Measurements from ENCODE around the gene SASH1.
"Not testable (repeated sequence)": the region's sequence is repeated elsewhere in the genome, so short reads cannot be mapped to it uniquely, and the experiment has no call there.

Gene SASH1

DNA sequence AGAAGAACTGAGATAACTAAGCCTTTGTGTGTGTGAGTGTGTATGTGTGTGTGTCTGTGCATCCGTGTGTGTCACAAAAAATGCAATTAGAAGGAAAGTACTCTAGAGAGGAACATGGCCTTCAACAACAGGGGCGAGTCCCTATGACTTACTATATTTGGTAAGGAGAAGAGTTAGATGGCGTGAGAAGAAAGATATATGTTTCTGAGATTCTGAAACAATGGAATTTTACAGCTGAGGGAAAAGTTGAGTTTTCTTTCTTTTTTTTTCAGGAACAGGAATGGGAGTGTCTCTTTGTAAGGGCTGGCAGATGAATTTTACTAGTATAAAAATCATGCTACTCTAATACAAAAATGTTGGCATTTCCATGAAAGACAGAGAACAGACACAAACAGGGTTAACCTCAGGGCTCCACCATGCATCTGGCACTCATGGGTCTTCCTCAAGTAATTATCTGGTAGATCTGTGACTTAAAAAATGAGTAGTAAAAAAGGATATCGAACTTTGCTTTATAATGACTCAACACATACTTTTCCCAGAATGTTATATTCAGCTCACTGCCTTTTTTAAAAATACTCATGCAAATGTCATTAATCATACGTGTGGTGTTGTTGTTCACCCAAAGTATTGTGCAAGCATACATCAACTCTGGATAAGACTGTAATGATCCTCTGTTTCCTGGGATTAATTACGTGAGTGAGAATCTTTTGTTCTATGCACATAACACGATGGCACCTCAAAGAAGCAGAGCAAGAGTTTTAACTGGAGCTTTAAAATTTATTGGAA lies 12.8 kb upstream of the SASH1 start:
- DNase-seq: no peak

DNA sequence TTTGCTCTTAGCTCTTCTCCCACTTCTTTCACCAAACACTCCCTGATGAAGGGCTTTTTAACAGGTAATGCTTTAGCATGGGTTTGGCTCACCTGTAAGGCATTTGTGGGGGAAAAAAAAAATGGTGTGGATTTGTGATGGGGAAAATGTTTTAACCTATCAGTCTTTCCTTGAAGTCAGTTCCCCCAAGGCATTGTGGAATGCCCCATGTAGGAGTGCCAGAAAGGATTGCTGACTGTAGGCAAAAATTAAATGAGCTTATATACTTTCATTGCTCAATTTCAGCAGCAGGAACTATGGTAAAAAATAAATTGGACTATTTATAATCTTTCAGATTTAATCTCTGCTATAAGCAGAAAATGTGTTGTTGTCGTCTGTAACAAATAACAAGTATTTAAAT lies 10.6 kb upstream of the SASH1 start:
- no peak for DNase-seq

DNA sequence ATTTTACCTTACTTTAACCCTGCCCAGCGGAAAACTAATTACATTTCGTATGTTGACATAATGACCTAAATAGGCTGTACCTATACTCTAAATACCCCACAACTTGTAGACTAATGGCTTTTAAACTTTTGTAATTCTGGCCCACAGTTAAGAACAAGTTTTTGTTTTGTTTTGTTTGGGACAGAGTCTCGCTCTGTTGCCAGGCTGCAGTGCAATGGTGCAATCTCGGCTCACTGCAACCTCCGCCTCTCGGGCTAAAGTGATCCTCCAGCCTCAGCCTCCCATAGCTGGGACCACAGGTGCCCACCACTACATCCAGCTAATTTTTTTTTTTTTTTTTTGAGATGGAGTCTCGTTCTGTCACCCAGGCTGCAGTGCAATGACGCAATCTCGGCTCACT lies 5.7 kb upstream of the SASH1 start:
- no peak for DNase-seq

DNA sequence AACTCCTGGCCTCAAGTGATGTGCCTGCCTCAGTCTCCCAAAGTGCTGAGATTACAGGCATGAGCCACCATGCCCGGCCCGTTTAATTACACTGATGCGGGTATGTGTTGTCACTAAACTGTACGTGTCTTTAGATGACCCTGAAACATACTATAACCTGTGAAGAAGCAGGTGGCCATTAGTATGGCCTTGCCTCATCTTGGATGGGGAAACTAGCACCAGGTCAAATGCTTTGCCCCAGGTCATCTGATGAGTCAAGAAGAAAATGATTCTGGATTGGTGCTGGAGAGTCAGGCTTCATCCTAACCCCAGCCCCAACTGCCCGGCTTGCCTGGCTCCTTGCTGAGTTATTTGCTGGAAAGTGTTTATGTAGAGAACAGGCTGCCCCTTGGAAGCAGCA lies 2.9 kb upstream of the SASH1 start:
- no peak for DNase-seq

DNA sequence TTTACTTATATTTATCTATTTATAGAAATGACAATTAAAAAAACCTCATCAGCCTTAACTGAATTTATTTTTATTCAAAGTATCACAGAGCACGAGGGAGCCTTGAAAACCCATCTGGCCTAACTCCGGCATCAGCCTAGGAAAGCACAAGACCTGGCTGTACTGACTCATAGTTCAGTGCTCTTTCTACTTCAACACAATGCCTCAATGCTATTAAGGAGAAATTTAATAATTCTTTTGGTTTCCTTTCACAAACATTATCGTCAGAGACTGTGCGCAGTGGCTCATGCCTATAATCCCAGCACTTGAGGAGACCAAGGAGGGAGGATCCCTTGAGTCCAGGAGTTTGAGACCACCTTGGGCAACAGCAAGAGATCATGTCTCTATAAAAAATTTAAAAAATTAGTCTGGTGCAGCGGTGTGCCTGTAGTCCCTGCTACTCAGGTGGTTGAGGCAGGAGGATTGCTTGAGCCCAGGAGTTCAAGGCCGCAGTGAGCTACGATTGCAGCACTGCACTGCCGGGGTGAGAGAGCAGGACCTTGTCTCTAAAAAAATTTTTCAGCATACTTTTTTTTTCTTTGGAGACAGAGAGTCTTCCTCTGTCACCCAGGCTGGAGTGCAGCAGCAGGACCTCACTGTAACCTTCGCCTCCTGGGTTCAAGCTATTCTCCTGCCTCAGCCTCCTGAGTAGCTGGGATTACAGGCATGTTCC lies 1.9 kb upstream of the SASH1 start:
- no peak for DNase-seq

DNA sequence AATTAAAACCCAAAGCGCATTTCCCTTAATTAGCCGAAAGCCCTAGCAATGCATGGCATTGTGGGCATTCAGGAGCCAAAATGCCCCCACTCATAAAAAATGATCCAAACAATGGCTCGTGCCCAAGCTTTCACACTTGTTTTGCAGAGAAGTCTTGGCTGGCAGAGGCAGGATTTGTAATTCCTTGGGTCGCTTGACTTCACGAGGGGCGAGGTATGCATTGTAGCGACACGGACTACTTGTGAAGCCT lies 613 bp upstream of the SASH1 start:
- DNase-seq: no peak

DNA sequence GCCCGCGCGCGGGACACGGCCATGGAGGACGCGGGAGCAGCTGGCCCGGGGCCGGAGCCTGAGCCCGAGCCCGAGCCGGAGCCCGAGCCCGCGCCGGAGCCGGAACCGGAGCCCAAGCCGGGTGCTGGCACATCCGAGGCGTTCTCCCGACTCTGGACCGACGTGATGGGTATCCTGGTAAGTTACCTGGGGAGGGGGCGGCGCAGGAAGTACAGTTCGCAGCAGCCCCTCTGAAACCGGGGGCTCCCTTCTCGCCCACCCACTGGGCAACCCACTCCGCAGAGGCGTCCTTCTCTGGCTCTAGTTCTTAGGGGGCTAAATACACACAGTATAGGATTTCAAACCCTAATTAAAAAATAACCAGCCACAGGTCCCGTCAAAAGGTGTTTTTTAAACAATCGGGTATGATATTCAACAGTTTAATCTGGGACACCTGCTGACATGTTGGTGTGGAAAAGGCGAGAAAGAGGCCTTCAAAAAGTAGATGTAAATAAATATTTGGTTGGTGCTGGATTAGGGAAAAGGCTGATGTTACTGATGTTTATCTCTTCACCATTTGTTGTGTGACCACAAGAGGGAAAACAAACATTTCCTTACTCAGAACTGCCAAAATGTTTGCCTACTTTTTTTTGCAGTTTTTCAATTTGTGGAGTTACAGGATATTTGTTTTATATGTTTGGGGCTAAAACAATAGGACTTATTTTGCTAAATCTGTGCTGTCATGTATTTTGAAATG lies 577 bp downstream of the SASH1 start:
- no peak for DNase-seq

DNA sequence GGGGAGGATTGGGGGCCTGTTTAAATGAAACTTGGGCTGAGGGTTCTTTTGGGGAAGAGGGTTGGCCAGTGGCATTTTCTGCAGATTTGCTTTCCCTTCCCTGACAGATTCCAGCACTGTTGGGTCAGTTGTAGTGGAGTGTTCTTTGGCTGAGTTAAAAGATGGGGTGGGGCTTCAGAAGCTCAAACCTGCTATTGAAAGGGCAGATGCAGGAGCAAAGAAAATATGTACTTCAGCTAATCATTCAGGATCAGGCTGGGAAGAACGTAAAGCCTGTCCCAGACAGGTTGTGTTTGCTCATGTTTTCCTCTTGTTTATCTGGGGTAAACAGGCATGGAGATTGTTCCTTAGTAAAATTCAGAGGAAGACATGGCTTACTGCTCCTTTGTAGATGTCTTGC lies 2.5 kb downstream of the SASH1 start:
- DNase-seq: no peak

DNA sequence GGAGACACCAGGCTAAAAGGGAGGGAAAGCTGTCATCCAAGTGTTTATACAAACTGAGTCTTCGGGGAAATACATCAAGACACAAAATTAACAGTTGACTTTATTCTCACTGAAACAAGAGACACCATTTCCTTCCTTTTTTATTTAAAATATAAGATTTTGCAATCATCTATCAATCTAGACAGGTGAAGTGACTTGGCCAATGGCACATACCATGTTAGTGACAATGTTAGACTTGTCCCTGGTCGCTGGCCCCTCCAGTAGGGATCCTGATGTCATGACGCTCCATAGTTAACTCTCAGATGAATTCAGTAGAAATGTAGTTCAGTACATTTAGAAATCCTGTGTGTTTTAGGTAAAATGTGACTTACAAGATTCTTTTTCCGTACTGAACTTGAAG lies 2.9 kb downstream of the SASH1 start:
- no peak for DNase-seq

DNA sequence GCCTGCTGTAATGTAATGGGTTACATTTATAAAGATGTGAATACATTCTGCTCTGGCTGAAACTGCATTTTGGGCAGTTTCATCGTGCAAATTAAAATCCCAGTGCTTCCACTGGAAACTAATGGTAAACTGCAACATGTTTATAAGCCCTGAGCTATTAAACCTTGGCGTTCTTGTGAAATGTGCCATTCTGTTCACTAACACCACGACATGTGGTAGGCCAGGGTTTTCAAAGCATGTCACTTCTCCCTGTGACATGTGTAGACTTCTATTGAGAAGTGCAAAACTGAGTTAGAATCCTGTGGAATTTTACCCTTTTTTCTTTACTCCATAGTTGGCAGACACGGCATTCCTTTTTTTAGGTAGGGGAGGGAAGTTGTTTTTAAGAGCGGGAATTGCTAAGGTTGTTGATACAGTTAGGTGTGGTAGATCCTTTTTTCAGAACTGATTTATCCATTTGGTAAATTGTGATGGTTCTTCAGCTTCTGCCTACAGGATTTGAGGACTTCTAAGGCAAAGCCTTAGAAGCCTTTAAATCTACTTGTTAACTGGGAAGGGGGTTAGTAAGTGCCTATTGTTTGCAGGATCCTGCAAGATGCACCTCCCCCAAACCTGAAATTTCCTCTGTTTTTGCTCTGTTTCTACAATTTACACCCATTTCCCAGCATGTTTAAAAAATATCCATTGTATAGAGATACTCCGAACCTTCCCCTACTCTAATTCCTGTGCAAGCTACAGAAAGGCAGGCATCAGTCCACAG lies 4.2 kb downstream of the SASH1 start:
- DNase-seq: no peak

DNA sequence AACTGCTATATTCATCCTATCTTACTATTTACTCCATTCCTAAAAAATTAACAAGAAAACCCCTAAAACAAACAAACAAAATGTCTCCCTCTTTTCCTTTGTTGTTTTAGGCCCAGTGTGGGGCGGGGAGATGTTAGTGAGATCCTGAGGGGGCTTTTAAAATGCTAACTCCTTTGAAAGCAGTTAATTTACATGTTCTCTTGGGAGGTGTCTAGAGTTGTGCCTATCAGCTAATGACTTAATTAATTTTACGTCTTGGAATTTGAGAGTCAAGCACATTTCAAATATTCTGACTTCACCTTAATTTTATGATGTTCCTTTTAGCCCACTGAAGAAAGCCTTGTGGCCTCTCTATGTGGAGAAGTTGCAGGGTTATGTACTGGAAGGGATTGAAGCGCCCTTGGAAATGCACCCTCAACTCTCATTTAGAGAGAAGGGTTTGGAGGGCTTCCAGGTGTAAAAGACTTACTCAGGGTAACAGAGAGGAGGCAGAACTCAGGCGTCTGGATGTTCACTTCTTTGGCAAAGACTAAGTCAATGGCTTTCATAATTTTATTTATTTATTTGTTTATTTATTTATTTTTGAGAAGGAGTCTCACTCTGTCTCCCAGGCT lies 4.9 kb downstream of the SASH1 start:
- no peak for DNase-seq

DNA sequence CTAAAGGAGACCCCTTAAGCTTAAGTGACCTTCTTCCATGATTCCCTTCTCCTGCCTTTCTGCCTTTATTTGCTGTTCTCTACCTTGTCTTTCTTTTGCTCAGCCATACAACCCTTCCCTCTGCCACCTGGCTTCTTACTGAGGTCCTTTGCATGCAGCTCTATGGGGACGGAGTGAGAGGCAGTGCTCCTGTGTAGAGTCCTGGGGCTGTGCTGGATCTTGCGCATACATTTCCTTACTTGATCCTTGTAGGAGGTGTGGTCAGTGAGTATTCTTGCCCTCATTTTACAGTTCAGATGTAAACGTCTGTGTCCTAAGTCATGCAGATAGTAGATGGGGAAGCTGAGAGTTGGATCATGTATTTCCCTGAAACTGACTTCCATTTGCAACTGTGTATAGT lies 5.7 kb downstream of the SASH1 start:
- DNase-seq: no peak

DNA sequence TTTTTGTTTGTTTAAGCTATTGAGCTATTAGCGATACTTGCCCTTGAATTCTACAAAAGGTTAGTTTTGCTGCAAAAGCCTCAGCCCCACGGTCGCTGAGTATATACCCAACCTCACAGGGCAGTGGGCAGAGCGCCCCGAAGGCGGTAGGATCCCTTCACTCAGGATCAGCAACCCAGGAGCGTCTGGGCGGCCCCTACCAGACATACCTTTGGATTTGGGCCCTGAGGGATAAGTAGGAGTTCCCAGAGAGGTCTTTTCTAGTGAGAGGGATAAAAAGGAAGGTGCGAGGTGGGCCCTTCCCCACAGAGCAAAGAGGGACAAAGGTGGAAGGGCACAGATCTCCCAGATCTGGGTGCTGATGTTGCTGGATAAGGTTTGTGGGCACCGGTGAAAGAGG lies 6.1 kb downstream of the SASH1 start:
- DNase-seq: no peak

DNA sequence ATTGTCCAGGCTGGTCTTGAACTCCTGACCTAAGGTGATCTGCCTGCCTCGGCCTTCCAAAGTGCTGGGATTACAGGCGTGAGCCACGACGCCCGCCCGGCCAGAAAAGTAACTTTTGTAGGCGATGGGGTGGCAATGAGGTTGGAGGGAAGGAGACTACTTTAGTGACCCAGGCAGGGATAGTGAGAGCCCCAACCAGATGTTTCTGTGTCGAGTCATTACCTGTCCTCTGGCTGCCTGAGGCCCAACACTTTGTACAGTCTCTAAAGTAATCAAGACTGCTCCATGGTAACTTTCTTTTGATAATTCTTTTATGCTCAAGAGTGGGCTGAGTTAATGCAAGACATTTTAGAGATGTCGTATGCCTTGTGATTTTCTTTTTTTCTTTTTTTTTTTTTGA lies 6.8 kb downstream of the SASH1 start:
- no peak for DNase-seq

DNA sequence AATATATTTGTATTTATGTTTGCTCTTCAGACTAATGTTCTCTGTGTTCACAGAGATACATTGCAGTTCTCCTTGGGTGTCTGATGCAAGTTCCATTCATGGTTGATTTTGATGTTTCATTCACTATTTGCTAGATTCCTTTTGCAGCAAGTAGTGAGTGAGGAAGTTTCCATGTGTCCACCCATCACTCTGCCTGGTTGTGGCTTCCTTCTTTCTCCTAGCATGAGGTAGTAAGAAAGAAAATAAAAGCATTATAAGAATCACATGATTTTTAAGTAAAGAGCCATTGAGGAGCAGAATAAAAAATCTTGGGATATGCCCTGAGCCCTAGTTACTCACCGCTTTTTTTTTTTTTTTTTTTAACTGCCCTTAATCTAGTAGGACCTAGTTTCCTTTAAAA lies 8.7 kb downstream of the SASH1 start:
- no peak for DNase-seq

DNA sequence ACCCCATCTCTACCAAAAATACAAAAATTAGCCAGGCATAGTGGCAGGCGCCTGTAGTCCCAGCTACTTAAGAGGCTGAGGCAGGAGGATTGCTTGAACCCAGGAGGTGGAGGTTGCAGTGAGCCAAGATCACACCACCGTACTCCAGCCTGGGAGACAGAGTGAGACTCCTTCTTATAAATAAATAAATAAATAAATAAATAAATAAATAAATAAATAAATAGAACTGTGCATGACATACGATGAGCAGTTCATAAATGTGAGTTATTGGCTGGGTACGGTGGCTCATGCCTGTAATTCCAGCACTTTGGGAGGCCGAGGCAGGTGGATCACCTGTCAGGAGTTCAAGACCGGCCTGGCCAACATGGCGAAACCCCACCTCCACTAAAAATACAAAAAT lies 9.8 kb downstream of the SASH1 start:
- DNase-seq: not testable (repeated sequence)

DNA sequence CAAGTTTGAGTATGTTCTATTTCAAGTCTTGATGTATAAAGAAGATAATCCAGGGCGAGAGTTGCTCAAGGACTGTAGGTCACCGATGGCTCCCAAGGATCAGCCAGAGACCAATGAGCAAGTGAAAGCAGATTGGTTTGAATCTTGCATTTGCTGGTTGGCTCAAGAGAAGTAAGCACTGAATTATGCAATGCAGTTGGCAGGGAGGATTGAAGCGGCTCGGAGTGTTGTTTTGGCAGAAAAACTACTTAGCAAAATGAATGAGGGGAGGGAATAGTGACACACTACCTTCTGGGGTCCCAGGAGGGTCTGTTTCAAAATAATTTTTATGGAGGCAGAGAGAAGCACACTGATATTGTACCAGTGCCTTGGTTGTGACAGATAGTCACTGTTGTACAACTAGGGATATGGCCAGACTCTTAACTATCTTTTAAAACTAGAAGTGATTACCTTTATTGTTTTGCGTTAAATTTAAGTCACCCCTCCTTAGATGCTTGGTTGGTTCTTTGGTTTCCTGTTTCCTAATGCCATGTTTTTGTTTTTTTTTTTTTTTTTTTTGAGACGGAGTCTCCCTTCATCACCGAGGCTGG lies 15.7 kb downstream of the SASH1 start:
- DNase-seq: no peak

DNA sequence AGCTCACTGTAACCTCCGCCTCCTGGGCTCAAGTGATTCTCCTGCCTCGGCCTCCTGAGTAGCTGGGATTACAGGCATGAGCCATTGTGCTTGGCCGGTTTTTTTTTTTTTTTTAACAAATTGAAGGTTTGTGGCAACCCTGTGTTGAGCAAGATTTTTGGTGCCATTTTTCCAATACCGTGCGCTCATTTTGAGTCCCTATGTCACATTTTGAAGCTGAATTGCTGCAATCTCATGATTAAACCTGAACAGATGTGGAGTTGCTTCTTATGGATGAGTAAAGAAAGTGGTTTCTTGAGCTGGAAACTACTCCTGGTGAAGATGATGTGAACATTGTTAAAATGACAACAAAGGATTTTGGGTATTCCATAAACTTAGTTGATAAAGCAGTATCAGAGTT lies 16.6 kb downstream of the SASH1 start:
- DNase-seq: no peak

DNA sequence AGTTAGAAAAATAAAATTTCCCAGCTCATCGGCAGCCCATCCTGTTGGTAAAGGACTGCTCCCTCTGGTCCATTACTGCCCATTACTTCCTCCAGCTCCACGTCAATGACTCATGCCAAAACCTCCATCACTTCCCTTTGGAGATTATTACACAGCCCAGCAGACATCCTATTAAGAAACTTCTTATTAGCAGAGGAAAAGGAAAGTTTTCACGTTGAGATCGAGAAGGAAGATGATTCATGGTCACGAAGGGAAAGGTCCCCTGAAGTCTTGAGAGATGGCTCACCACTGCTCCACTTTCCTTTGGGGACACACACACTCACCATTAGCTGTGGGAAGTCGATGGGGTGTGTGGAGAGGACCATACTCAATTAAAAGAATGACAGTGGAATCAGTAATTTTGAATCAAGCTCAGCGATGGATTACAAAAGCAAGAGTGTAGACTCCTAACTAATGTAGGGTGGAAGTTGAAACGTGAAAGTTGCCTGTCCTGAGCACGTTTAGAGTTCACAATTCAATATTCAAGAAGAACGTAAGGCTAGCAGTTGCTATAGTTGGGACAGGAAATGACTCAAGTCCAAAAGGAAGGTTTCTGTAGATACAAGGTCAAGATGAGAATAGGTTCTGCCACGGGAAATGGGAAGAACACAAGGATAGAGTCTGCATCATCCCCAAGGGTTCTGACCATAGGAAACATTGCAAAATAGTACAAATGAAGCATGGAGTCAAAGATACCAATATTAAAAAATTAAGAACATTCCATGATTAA lies 21.6 kb downstream of the SASH1 start:
- no peak for DNase-seq

DNA sequence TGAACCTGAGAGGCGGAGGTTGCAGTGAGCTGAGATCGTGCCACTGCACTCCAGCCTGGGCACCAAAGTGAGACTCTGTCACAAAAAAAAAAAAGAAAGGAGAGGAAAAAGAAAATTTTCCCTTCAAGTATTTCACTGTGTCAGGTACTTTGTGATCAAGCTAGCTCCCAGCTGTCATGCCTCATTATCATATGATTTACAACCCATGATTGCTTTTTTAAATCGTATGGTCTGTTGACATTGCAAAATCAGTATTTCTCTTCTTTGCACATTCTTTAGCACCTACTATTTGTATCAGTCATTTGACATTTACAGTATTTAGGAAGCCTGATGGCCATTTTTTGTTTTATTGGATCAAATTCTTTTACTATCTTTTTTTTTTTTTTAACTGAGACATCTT lies 22.4 kb downstream of the SASH1 start:
- DNase-seq: no peak

DNA sequence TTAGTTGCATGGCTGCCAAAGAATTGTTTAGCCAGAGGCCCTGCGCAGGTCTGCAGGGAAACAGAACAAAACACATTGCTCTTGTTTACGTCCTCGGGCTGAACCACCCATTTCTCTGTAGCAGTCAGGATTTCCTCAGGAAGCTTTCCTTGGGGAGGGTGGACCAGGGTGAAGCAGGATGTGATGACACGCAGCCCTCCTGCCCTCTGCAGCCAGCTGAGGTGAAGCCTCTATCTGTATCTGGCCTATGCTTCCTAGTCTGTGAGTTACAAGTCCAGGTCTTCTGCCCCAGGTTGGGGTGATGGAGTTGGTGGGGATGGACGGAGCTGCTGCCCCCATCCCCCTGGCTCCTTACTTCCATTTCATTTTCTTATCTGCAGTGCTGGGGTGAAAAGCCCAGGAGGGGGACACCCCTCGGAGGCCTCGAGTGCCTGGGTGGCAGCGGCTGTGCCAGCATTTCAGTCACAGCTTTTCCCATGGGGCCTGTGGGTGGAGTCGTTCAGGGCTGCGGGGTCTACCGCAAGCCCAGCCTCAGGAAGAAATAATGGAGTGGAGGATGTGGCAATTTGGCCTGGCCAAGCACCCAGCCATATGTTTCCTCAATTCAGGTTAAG lies 24.9 kb downstream of the SASH1 start:
- DNase-seq: no peak

DNA sequence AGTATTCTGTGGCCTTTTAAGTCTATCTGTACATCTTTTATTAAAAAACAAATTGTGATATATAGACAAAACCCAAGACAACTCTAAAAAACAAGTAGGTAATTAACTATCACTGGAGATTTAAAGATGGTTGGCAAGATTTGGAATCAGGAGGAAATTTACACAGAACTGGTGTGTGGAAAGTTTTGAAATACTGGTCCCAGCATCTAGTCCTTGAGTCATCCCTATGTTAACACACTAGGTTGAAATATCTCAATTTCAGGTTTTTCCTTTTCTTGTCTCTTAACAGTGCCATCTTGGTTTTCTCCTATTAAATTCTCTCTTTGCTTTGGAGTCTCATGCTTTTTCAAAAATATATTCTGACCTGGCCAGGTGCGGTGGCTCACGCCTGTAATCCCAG lies 27.5 kb downstream of the SASH1 start:
- DNase-seq: no peak
